Ishikawa (cell line): Measurements from ENCODE around the gene SPIN2B.

ENCODE experiments used
- CEBPB ChIP-seq: IDR thresholded peaks from 2 replicates; pipeline ENCODE4 v1.6.1; 2012
- CREB1 ChIP-seq: IDR thresholded peaks from 2 replicates; pipeline ENCODE4 v1.6.1; 2012; ENCODE audit warnings: low read depth
- EP300 ChIP-seq: IDR thresholded peaks from 2 replicates; pipeline ENCODE4 v1.6.1; 2012; ENCODE audit warnings: borderline replicate concordance
- FOXM1 ChIP-seq: IDR thresholded peaks from 2 replicates; pipeline ENCODE4 v1.6.1; 2012; ENCODE audit warnings: low read depth, borderline replicate concordance
- MAX ChIP-seq: IDR thresholded peaks from 2 replicates; pipeline ENCODE4 v1.6.1; 2012
- RAD21 ChIP-seq: IDR thresholded peaks from 2 replicates; pipeline ENCODE4 v1.6.1; 2012; ENCODE audit warnings: low read depth
- TAF1 ChIP-seq: IDR thresholded peaks from 2 replicates; pipeline ENCODE4 v1.6.1; 2012; ENCODE audit warnings: low read depth, mild to moderate bottlenecking
- TCF12 ChIP-seq: IDR thresholded peaks from 2 replicates; pipeline ENCODE4 v1.6.1; 2012; ENCODE audit warnings: low read depth
- TEAD4 ChIP-seq: IDR thresholded peaks from 2 replicates; pipeline ENCODE4 v1.6.1; 2012
- TF ChIP-seq, protein P1 (sequence below): IDR thresholded peaks from 2 replicates; pipeline ENCODE4 v1.6.1; 2012; ENCODE audit warnings: low read depth, mild to moderate bottlenecking

DNA sequence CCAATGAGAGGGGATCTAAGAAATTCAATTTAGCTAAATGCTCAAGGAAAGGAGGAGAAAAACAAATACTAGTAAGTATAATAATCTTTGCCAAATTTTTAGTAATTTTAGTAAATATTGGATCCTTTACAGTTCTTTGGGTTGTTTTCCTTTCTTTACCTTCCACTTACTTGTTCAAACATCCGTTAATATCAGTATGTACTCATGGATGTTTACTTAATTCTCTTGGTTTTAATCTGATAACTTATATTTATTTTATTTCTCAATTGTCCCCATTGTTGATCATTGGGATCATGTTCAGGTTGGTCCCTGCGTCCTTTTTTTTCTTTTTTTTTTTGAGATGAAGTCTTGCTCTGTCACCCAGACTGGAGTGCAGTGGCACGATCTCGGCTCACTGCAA lies 46.9 kb downstream of the SPIN2B start:
- TF ChIP-seq RAD21 (no peak), CEBPB (no peak), TEAD4 (no peak), MAX (no peak), CREB1 (no peak), EP300 (no peak), TAF1 (no peak), TCF12 (no peak), FOXM1 (no peak)
- TF ChIP-seq, protein P1, sequence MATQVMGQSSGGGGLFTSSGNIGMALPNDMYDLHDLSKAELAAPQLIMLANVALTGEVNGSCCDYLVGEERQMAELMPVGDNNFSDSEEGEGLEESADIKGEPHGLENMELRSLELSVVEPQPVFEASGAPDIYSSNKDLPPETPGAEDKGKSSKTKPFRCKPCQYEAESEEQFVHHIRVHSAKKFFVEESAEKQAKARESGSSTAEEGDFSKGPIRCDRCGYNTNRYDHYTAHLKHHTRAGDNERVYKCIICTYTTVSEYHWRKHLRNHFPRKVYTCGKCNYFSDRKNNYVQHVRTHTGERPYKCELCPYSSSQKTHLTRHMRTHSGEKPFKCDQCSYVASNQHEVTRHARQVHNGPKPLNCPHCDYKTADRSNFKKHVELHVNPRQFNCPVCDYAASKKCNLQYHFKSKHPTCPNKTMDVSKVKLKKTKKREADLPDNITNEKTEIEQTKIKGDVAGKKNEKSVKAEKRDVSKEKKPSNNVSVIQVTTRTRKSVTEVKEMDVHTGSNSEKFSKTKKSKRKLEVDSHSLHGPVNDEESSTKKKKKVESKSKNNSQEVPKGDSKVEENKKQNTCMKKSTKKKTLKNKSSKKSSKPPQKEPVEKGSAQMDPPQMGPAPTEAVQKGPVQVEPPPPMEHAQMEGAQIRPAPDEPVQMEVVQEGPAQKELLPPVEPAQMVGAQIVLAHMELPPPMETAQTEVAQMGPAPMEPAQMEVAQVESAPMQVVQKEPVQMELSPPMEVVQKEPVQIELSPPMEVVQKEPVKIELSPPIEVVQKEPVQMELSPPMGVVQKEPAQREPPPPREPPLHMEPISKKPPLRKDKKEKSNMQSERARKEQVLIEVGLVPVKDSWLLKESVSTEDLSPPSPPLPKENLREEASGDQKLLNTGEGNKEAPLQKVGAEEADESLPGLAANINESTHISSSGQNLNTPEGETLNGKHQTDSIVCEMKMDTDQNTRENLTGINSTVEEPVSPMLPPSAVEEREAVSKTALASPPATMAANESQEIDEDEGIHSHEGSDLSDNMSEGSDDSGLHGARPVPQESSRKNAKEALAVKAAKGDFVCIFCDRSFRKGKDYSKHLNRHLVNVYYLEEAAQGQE, result no peak
